Measurements from ENCODE around the gene AURKA.
"Not testable (repeated sequence)": the region's sequence is repeated elsewhere in the genome, so short reads cannot be mapped to it uniquely, and the experiment has no call there.

AURKA gene

DNA sequence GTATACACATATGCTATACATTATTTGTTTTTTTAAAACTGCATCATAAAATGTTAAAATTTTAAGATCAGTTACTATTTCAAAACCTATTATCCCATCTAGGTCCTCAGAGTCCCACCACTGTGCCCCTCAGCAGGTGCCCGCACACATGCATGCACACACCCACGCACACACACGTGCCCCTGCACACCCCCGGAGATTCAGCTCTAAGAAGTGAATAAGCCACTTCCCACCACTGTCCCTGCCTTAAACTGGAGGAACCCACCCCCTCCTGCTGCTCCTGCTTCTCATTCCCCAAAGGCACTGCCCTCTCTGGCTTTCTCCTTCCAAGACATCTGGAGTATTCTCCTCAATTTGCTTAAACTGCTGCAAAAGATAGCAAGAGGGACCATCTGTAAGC lies 38.7 kb downstream of the AURKA start:
- no peak for DNase-seq

DNA sequence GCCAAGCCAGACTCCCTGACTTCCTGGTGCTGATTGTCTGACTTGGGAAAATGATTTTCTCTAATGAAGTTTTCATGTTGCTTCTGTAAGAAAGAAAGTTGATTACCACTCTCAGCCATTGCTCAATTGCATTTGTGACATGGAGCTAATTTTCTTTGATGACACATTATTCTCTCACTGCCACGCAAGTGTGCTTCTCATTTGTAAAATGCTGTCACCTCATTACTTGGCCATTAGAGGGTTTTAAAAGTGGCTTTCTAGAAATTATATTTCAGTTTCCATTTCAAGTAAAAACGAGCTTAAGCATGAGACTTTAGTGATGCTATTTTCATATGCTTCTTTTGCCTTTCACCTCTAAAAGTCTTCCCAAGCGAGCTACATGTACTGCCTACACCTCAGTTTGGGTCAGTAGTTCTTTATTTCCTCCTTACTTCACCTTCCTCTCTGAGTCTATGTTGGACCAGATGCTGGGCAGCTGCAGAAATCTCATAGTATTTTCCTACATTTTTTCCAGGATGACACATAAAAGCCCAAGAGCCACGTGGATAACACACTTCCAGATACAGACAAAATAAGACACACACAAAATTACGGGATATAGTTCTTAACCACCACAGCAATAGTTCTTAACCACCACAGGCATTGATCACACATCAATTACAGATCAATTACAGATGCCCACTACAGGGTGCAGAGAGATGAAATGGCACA lies 39.5 kb downstream of the AURKA start:
- no peak for DNase-seq

DNA sequence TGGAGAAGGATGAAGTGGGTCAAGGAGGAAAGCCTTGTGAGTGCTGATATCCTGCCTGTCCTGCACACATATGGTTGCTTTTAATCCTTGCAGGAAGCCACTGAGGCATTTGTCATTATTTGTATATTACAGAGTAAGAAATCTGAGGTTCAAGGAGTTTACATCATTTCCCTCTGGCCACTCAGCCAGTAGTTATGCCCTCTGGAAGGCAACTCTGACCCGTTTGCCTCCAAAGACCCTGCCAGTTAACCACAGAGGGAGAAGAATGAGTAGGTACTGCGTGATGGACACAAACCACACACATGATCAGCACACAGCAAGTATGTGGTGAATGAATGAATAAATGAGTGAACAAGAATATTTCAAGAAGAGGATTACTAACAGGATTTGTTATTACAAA lies 41.2 kb downstream of the AURKA start:
- no peak for DNase-seq

- DNase-seq: no peak
Observed at GRCh38 chr20:56348746-56349145, 43.3 kb downstream of the AURKA start.

GRCh38 chr20:56348305-56348693 lies 43.7 kb downstream of the AURKA start:
- no peak for DNase-seq

GRCh38 chr20:56347628-56348304 lies 44.2 kb downstream of the AURKA start:
- DNase-seq: no peak

- DNase-seq: no peak
Observed at GRCh38 chr20:56345911-56346310, 46.1 kb downstream of the AURKA start.

- DNase-seq: no peak
Observed at GRCh38 chr20:56343861-56344381, 48.1 kb downstream of the AURKA start.

GRCh38 chr20:56342783-56343182 lies 49.2 kb downstream of the AURKA start:
- no peak for DNase-seq

DNA sequence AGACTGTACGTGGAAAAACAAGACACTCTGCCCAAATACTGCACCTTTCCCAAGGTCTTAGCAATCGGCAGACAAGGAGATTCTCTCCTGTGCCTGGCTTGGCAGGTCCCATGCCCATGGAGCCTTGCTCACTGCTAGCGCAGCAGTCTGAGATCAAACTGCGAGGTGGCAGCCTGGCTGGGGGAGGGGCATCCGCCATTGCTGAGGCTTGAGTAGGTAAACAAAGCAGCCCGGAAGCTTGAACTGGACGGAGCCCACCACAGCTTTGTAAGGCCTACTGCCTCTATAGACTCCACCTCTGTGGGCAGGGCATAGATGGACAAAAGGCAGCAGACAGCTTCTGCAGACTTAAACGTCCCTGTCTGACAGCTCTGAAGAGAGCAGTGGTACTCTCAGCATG lies 55.3 kb downstream of the AURKA start:
- not testable (repeated sequence) for DNase-seq

DNA sequence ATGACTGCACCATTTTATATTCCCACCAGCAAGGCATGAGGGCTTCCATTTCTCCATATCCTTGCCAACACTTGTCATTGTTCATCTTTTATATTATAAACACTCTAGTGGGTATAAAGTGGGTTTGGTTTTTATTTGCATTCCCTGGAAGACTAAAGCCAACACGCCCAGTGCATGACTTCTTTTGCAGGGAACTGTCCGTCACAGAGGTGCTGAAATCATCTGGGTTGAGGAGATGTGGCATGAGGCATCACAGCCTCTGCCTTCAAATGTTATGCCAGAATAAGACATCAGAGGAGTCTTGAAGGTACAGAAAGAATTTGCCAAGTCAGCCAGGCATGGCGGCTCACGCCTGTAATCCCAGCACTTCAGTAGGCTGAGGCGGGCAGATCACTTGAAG lies 63.2 kb downstream of the AURKA start:
- DNase-seq: no peak

DNA sequence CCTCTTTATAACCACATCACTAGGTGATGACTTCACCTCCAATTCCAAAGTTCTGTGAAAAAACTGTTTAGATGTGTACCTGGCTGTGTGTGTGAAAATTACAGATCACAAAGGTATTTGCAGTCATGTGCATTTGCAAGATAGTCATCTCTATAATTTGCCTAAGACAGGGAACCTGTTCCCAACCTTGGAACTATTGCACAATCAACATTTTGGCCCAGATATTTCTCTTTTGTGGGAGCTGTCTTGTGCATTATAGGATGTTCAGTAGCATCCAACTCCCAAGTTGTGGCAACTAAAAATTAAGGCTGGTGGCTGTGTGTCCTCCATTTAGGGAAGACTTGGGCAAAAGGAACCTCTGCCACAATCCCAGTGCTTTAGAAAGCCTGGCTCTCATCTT lies 67.2 kb downstream of the AURKA start:
- DNase-seq: no peak

- DNase-seq: no peak
Observed at GRCh38 chr20:56323656-56324055, 68.4 kb downstream of the AURKA start.

DNA sequence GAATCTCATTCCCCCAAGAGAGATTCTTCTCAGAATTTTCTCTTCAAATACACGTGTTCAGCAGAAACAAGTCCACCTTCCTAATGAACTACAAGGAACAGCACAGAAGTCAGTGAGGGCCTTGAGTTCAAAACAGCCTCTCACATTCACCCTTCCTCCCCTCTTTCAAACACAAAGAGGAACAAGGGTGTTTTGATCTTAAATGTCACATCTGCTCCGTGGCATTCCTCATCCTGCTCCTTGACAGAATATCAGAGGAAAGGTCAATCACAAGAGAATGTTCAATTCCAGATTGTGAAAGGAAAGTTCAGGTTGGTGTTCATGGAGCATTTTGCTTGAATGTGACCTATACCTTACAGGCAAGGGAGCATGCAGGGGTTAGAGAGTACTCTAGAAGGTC lies 68.8 kb downstream of the AURKA start:
- no peak for DNase-seq

DNA sequence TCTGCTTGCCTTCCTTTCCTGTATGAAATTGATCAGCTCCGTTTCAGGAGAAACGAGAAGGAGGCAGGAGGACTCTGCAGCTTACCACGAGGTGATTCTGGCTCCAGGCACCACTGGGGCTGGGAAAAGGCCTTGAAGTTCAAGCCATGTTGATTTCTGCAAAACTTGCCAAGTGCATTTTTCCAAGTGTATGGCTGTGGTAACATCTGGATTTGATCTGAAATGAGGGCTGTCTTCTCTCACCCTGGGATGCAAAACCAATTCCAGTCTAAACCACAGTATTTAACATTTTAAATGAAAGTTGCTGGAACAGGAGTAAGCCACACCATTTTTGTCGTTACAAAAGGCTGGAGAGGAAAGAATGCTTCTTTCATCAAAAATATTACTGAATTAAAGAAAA lies 69.3 kb downstream of the AURKA start:
- no peak for DNase-seq

Data from stimulated activated naive CD4-positive, alpha-beta T cell treated with Interleukin-2 at 50 U/mL for 16 hours (primary cell).